ENCODE results near the gene IFIT2. TPM values are rescaled to one million over a fixed set of nuclear protein-coding genes. Genes with fewer than 3 reads are reported as not detected.
"Not testable (repeated sequence)": the region's sequence is repeated elsewhere in the genome, so short reads cannot be mapped to it uniquely, and the experiment has no call there.

Gene IFIT2
- total RNA-seq, 8 experiments from 2014 or later, result 0.29 to 117 (median 7.7) TPM

- peaks cover 21 to 23% of the 10 kb centered on the region in 2 donors for H3K4me1 ChIP-seq (replicated peaks in 1 of 2)
- H3K27ac ChIP-seq, result peak overlapping the region; percentile 74 to 79
- ATAC-seq (replicated peaks in 6 of 8), result peak; percentile 84 to 96 (median 92)
- 0 to 20% (median 5%) methylated on average over 1 to 4 of the region's 4 CpGs; no CpG with 5 or more reads in 1 of the 10 experiments for WGBS, 10 experiments
- in situ Hi-C loops (cut with MboI; ENCODE audit: low pct_unique_long_range_greater_than_20kb in 2 of 9, low sequenced_read_pairs in 9 of 9, unreplicated experiment in 9 of 9), result no loop called here
- H3K4me3 ChIP-seq, result peak overlapping the region in 4 of 5 donors; percentile 9 to 19 (median 12)
Measured at GRCh38 chr10:89283936-89284475, 17.8 kb upstream of the IFIT2 start.

GRCh38 chr10:89284711-89285110, 17.1 kb upstream of the IFIT2 start:
- H3K4me3 ChIP-seq; in situ Hi-C loops (cut with MboI; ENCODE audit: low pct_unique_long_range_greater_than_20kb in 2 of 9, low sequenced_read_pairs in 9 of 9, unreplicated experiment in 9 of 9); ATAC-seq (replicated peaks in 6 of 8): not testable (repeated sequence)
- 44 to 100% (median 100%) methylated on average over 1 to 4 of the region's 6 CpGs; no CpG with 5 or more reads in 1 of the 10 experiments for WGBS, 10 experiments
- Histone ChIP-seq H3K4me1 (replicated peaks in 1 of 2) (peaks cover 21 to 23% of the 10 kb centered on the region in 2 donors), H3K27ac (peak overlapping the region in 1 of 2 donors; percentile 79)

GRCh38 chr10:89285303-89285702, 16.5 kb upstream of the IFIT2 start:
- H3K4me3 ChIP-seq; ATAC-seq (replicated peaks in 6 of 8); H3K27ac ChIP-seq; in situ Hi-C loops (cut with MboI; ENCODE audit: low pct_unique_long_range_greater_than_20kb in 2 of 9, low sequenced_read_pairs in 9 of 9, unreplicated experiment in 9 of 9): not testable (repeated sequence)
- H3K4me1 ChIP-seq (replicated peaks in 1 of 2), result peaks cover 21 to 23% of the 10 kb centered on the region in 2 donors
- 39 to 90% (median 80%) methylated on average over 2 to 4 of the region's 4 CpGs; no CpG with 5 or more reads in 1 of the 10 experiments for WGBS, 10 experiments

GRCh38 chr10:89294721-89295239, 7.1 kb upstream of the IFIT2 start:
- in situ Hi-C loops (cut with MboI; ENCODE audit: low pct_unique_long_range_greater_than_20kb in 2 of 9, low sequenced_read_pairs in 9 of 9, unreplicated experiment in 9 of 9), result no loop called here

GRCh38 chr10:89295597-89295996, 6.2 kb upstream of the IFIT2 start:
- 0 to 100% (median 51%) methylated on average over 1 of the region's 1 CpG; no CpG with 5 or more reads in 2 of the 10 experiments for WGBS, 10 experiments
- ATAC-seq (replicated peaks in 6 of 8), result peak in 3 of 8 experiments; percentile 29 to 65 (median 63)
- Histone ChIP-seq H3K27ac (no peak overlapping the region), H3K4me3 (no peak overlapping the region), H3K4me1 (replicated peaks in 1 of 2) (no peaks in the 10 kb centered on the region)
- in situ Hi-C loops (cut with MboI; ENCODE audit: low pct_unique_long_range_greater_than_20kb in 2 of 9, low sequenced_read_pairs in 9 of 9, unreplicated experiment in 9 of 9), result no loop called here

More at GRCh38 chr10:89294721-89295239, 7.1 kb upstream of the IFIT2 start:
- no peak overlapping the region for H3K4me3 ChIP-seq
- no peaks in the 10 kb centered on the region for H3K4me1 ChIP-seq (replicated peaks in 1 of 2)
- no peak for ATAC-seq (replicated peaks in 6 of 8)
- 70 to 100% (median 75%) methylated on average over 2 to 3 of the region's 3 CpGs; no CpG with 5 or more reads in 2 of the 10 experiments for WGBS, 10 experiments
- H3K27ac ChIP-seq, result no peak overlapping the region

GRCh38 chr10:89296220-89296648, 5.6 kb upstream of the IFIT2 start:
- 18 to 100% (median 78%) methylated on average over 1 to 5 of the region's 5 CpGs; no CpG with 5 or more reads in 2 of the 10 experiments for WGBS, 10 experiments
- in situ Hi-C loops (cut with MboI; ENCODE audit: low pct_unique_long_range_greater_than_20kb in 2 of 9, low sequenced_read_pairs in 9 of 9, unreplicated experiment in 9 of 9), result no loop called here
- Histone ChIP-seq H3K4me3 (no peak overlapping the region), H3K27ac (no peak overlapping the region), H3K4me1 (replicated peaks in 1 of 2) (no peaks in the 10 kb centered on the region)
- ATAC-seq (replicated peaks in 6 of 8), result peak in 3 of 8 experiments; percentile 22 to 60 (median 56)

GRCh38 chr10:89297356-89297755, 4.5 kb upstream of the IFIT2 start:
- in situ Hi-C loops (cut with MboI; ENCODE audit: low pct_unique_long_range_greater_than_20kb in 2 of 9, low sequenced_read_pairs in 9 of 9, unreplicated experiment in 9 of 9), result no loop called here

GRCh38 chr10:89297791-89298190, 4.1 kb upstream of the IFIT2 start:
- Histone ChIP-seq H3K4me1 (replicated peaks in 1 of 2) (peaks cover 0 to 7% of the 10 kb centered on the region in 2 donors), H3K4me3 (no peak overlapping the region), H3K27ac (no peak overlapping the region)
- WGBS, 10 experiments, result 80 to 100% methylated on average over 1 to 3 of the region's 5 CpGs; no CpG with 5 or more reads in 8 of the 10 experiments
- no peak for ATAC-seq (replicated peaks in 6 of 8)
- in situ Hi-C loops (cut with MboI; ENCODE audit: low pct_unique_long_range_greater_than_20kb in 2 of 9, low sequenced_read_pairs in 9 of 9, unreplicated experiment in 9 of 9), result no loop called here

More at GRCh38 chr10:89297356-89297755, 4.5 kb upstream of the IFIT2 start:
- H3K4me1 ChIP-seq (replicated peaks in 1 of 2), result peaks cover 0 to 7% of the 10 kb centered on the region in 2 donors
- no peak overlapping the region for H3K27ac ChIP-seq
- 40 to 100% (median 92%) methylated on average over 1 to 3 of the region's 4 CpGs; no CpG with 5 or more reads in 1 of the 10 experiments for WGBS, 10 experiments
- no peak overlapping the region for H3K4me3 ChIP-seq
- ATAC-seq (replicated peaks in 6 of 8), result no peak

- Histone ChIP-seq H3K4me3 (no peak overlapping the region), H3K4me1 (replicated peaks in 1 of 2) (peaks cover 0 to 7% of the 10 kb centered on the region in 2 donors), H3K27ac (no peak overlapping the region)
- ATAC-seq (replicated peaks in 6 of 8), result no peak
- WGBS, 10 experiments, result 51 to 100% (median 82%) methylated on average over 3 to 4 of the region's 4 CpGs
- in situ Hi-C loops (cut with MboI; ENCODE audit: low pct_unique_long_range_greater_than_20kb in 2 of 9, low sequenced_read_pairs in 9 of 9, unreplicated experiment in 9 of 9), result no loop called here
Measured at GRCh38 chr10:89299031-89299430, 2.8 kb upstream of the IFIT2 start.

GRCh38 chr10:89301232-89301631, 614 bp upstream of the IFIT2 start:
- peak in 3 of 8 experiments; percentile 30 to 58 (median 46) for ATAC-seq (replicated peaks in 6 of 8)
- Histone ChIP-seq H3K4me3 (no peak overlapping the region), H3K4me1 (replicated peaks in 1 of 2) (peaks cover 3 to 12% of the 10 kb centered on the region in 2 donors), H3K27ac (no peak overlapping the region)
- in situ Hi-C loops (cut with MboI; ENCODE audit: low pct_unique_long_range_greater_than_20kb in 2 of 9, low sequenced_read_pairs in 9 of 9, unreplicated experiment in 9 of 9), result no loop called here
- 0 to 100% (median 76%) methylated on average over 1 to 2 of the region's 2 CpGs; no CpG with 5 or more reads in 4 of the 10 experiments for WGBS, 10 experiments

GRCh38 chr10:89302625-89303024, 779 bp downstream of the IFIT2 start:
- WGBS, 10 experiments, result 14 to 100% (median 80%) methylated on average over 1 to 3 of the region's 3 CpGs; no CpG with 5 or more reads in 1 of the 10 experiments
- Histone ChIP-seq H3K27ac (no peak overlapping the region), H3K4me3 (no peak overlapping the region), H3K4me1 (replicated peaks in 1 of 2) (peaks cover 3 to 12% of the 10 kb centered on the region in 2 donors)
- in situ Hi-C loops (cut with MboI; ENCODE audit: low pct_unique_long_range_greater_than_20kb in 2 of 9, low sequenced_read_pairs in 9 of 9, unreplicated experiment in 9 of 9), result no loop called here
- ATAC-seq (replicated peaks in 6 of 8), result peak in 1 of 8 experiments; percentile 12

- WGBS, 10 experiments, result 83 to 100% (median 100%) methylated on average over 1 to 2 of the region's 2 CpGs; no CpG with 5 or more reads in 4 of the 10 experiments
- Histone ChIP-seq H3K4me3 (no peak overlapping the region), H3K4me1 (replicated peaks in 1 of 2) (peaks cover 3 to 12% of the 10 kb centered on the region in 2 donors), H3K27ac (no peak overlapping the region)
- ATAC-seq (replicated peaks in 6 of 8), result no peak
- in situ Hi-C loops (cut with MboI; ENCODE audit: low pct_unique_long_range_greater_than_20kb in 2 of 9, low sequenced_read_pairs in 9 of 9, unreplicated experiment in 9 of 9), result no loop called here
Measured at GRCh38 chr10:89303161-89303560, 1.3 kb downstream of the IFIT2 start.

GRCh38 chr10:89304026-89304425, 2.2 kb downstream of the IFIT2 start:
- peaks cover 3 to 12% of the 10 kb centered on the region in 2 donors for H3K4me1 ChIP-seq (replicated peaks in 1 of 2)
- no peak for ATAC-seq (replicated peaks in 6 of 8)
- in situ Hi-C loops (cut with MboI; ENCODE audit: low pct_unique_long_range_greater_than_20kb in 2 of 9, low sequenced_read_pairs in 9 of 9, unreplicated experiment in 9 of 9), result no loop called here
- 83 to 100% (median 96%) methylated on average over 1 to 4 of the region's 4 CpGs; no CpG with 5 or more reads in 4 of the 10 experiments for WGBS, 10 experiments
- H3K4me3 ChIP-seq, result no peak overlapping the region
- H3K27ac ChIP-seq, result no peak overlapping the region

Measured in motor neuron (in vitro differentiated cells).